ENCODE measurements around the gene CCDC14. TPM values are rescaled to one million over a fixed set of nuclear protein-coding genes. Genes with fewer than 3 reads are reported as not detected.
"Not testable (repeated sequence)": the region's sequence is repeated elsewhere in the genome, so short reads cannot be mapped to it uniquely, and the experiment has no call there.

CCDC14 gene
- polyA plus RNA-seq, 1 donor from 2014 or later: 266 TPM

DNA sequence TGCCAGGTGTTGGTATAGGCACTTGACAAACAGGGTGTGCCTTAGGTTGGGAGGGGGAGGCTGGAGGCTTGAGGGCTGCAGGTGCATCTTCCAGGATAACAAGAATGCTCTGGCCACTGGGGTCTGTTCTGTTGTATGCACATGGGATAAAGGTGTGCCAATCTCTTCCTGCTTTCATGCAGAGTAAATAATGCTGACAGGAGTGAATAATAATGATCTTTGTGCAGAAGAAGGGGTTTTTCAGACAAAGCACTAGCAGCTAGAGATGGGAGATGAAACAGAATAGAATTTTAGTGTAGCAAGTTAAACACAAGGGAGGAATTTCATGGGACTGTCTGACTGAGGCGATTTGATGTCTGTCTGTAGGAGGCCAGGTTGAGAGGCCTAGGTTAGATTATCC is 32.8 kb upstream of the CCDC14 start:
- no peak overlapping the region for H3K9ac ChIP-seq (ENCODE audit: low read length)
- H3K9me2 ChIP-seq (ENCODE audit: insufficient read depth, low read length): no peaks in the 10 kb centered on the region
- H3K36me3 ChIP-seq (ENCODE audit: insufficient read depth, low read length): no peaks in the 10 kb centered on the region
- TF ChIP-seq EZH2 (IDR thresholded peaks at IDR 0.05; ENCODE audit: borderline replicate concordance, insufficient read depth, low read length, poor library complexity, severe bottlenecking) (no peak), POLR2AphosphoS5 (IDR thresholded peaks at IDR 0.05) (peak; percentile 13)
- H2AFZ ChIP-seq (ENCODE audit: low read depth, low read length): peak overlapping the region; percentile 7
- no peak overlapping the region for H3K27ac ChIP-seq (ENCODE audit: low read length)
- H3K9me3 ChIP-seq (ENCODE audit: low read length): no peaks in the 10 kb centered on the region
- peaks cover 16% of the 10 kb centered on the region for H3K27me3 ChIP-seq (ENCODE audit: insufficient read depth, low read depth, low read length)
- no peaks in the 10 kb centered on the region for H3K79me2 ChIP-seq (replicated peaks; ENCODE audit: insufficient read depth, low read length)
- H3K4me3 ChIP-seq (ENCODE audit: low read length): no peak overlapping the region
- no peaks in the 10 kb centered on the region for H3F3A ChIP-seq (ENCODE audit: insufficient read depth, low read length, poor library complexity, severe bottlenecking)
- no peaks in the 10 kb centered on the region for H4K20me1 ChIP-seq (ENCODE audit: insufficient read depth)
- H3K4me2 ChIP-seq (ENCODE audit: low read length): no peak overlapping the region

GRCh38 chr3:123991730-123992588 is 30.9 kb upstream of the CCDC14 start, which contains the start of gene ROPN1:
Gene ROPN1 (minus strand): TSS chr3:123992124. CDS start chr3:123980481, 11,643 bp downstream.
- Histone ChIP-seq H3K27me3 (ENCODE audit: insufficient read depth, low read depth, low read length) (peaks cover 16% of the 10 kb centered on the region), H3K4me3 (ENCODE audit: low read length) (peak within 1 kb of the TSS; percentile 38)
- H3K27ac ChIP-seq (ENCODE audit: low read length); H3K79me2 ChIP-seq (replicated peaks; ENCODE audit: insufficient read depth, low read length); H3K36me3 ChIP-seq (ENCODE audit: insufficient read depth, low read length); H4K20me1 ChIP-seq (ENCODE audit: insufficient read depth); H3K9me2 ChIP-seq (ENCODE audit: insufficient read depth, low read length); H2AFZ ChIP-seq (ENCODE audit: low read depth, low read length); H3F3A ChIP-seq (ENCODE audit: insufficient read depth, low read length, poor library complexity, severe bottlenecking); H3K9me3 ChIP-seq (ENCODE audit: low read length); H3K9ac ChIP-seq (ENCODE audit: low read length); H3K4me2 ChIP-seq (ENCODE audit: low read length): not testable (repeated sequence)

- no peak overlapping the region for H3K4me3 ChIP-seq (ENCODE audit: low read length)
Observed at GRCh38 chr3:123986427-123986826, 25.4 kb upstream of the CCDC14 start.

DNA sequence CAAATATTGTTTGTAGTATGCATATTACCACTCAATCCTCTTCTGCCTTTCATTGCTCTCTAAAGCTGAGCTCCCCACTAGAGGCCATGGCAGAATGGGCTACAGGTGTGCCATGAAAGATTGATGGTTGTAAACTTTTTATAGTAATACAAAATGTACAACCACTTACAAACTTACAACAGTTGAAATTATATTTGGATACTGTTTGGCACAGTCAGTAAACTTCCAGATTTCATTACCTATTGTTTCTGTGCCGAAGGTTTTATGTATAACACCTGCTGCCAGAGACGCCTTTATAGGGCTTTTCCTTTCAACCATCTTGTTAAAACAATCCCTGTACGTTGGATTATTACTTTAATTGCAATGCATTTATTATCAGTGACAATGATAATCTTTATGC is 23.9 kb upstream of the CCDC14 start:
- peaks cover 7% of the 10 kb centered on the region for H3K27me3 ChIP-seq (ENCODE audit: insufficient read depth, low read depth, low read length)
- H3K9me2 ChIP-seq (ENCODE audit: insufficient read depth, low read length): no peaks in the 10 kb centered on the region
- H3F3A ChIP-seq (ENCODE audit: insufficient read depth, low read length, poor library complexity, severe bottlenecking): no peaks in the 10 kb centered on the region
- H3K4me3 ChIP-seq (ENCODE audit: low read length): no peak overlapping the region
- no peak overlapping the region for H3K4me2 ChIP-seq (ENCODE audit: low read length)
- H3K79me2 ChIP-seq (replicated peaks; ENCODE audit: insufficient read depth, low read length): no peaks in the 10 kb centered on the region
- H2AFZ ChIP-seq (ENCODE audit: low read depth, low read length): no peak overlapping the region
- no peaks in the 10 kb centered on the region for H3K9me3 ChIP-seq (ENCODE audit: low read length)
- H4K20me1 ChIP-seq (ENCODE audit: insufficient read depth): no peaks in the 10 kb centered on the region
- no peaks in the 10 kb centered on the region for H3K36me3 ChIP-seq (ENCODE audit: insufficient read depth, low read length)
- TF ChIP-seq POLR2AphosphoS5 (IDR thresholded peaks at IDR 0.05): no peak
- TF ChIP-seq CTCF (IDR thresholded peaks at IDR 0.05; ENCODE audit: poor library complexity, severe bottlenecking): no peak
- TF ChIP-seq REST (IDR thresholded peaks at IDR 0.05; ENCODE audit: borderline replicate concordance): no peak
- no peak for TF ChIP-seq EP300 (conservative IDR thresholded peaks at IDR 0.05; ENCODE audit: poor library complexity, severe bottlenecking)
- TF ChIP-seq TAF1 (IDR thresholded peaks at IDR 0.05; ENCODE audit: low read depth): no peak
- TF ChIP-seq MXI1 (conservative IDR thresholded peaks at IDR 0.05; ENCODE audit: poor library complexity, severe bottlenecking): no peak
- no peak for TF ChIP-seq SMC3 (conservative IDR thresholded peaks at IDR 0.05; ENCODE audit: poor library complexity)
- TF ChIP-seq RAD21 (conservative IDR thresholded peaks at IDR 0.05): no peak
- TF ChIP-seq EZH2 (IDR thresholded peaks at IDR 0.05; ENCODE audit: borderline replicate concordance, insufficient read depth, low read length, poor library complexity, severe bottlenecking): no peak
- H3K27ac ChIP-seq (ENCODE audit: low read length): no peak overlapping the region
- H3K9ac ChIP-seq (ENCODE audit: low read length): no peak overlapping the region

More at GRCh38 chr3:123986427-123986826, 25.4 kb upstream of the CCDC14 start:
- no peak overlapping the region for H2AFZ ChIP-seq (ENCODE audit: low read depth, low read length)
- TF ChIP-seq SMC3 (conservative IDR thresholded peaks at IDR 0.05; ENCODE audit: poor library complexity) (no peak), EZH2 (IDR thresholded peaks at IDR 0.05; ENCODE audit: borderline replicate concordance, insufficient read depth, low read length, poor library complexity, severe bottlenecking) (no peak), TAF1 (IDR thresholded peaks at IDR 0.05; ENCODE audit: low read depth) (no peak), RAD21 (conservative IDR thresholded peaks at IDR 0.05) (no peak)
- no peaks in the 10 kb centered on the region for H3K79me2 ChIP-seq (replicated peaks; ENCODE audit: insufficient read depth, low read length)
- peaks cover 16% of the 10 kb centered on the region for H3K27me3 ChIP-seq (ENCODE audit: insufficient read depth, low read depth, low read length)
- H3K36me3 ChIP-seq (ENCODE audit: insufficient read depth, low read length): no peaks in the 10 kb centered on the region
- H4K20me1 ChIP-seq (ENCODE audit: insufficient read depth): no peaks in the 10 kb centered on the region
- H3F3A ChIP-seq (ENCODE audit: insufficient read depth, low read length, poor library complexity, severe bottlenecking): no peaks in the 10 kb centered on the region
- H3K27ac ChIP-seq (ENCODE audit: low read length): no peak overlapping the region
- no peaks in the 10 kb centered on the region for H3K9me2 ChIP-seq (ENCODE audit: insufficient read depth, low read length)
- H3K4me2 ChIP-seq (ENCODE audit: low read length): no peak overlapping the region
- no peak overlapping the region for H3K9ac ChIP-seq (ENCODE audit: low read length)
- H3K9me3 ChIP-seq (ENCODE audit: low read length): no peaks in the 10 kb centered on the region
